ENCODE data around the gene LLGL1. TPM values are rescaled to one million over a fixed set of nuclear protein-coding genes. Genes with fewer than 3 reads are reported as not detected.

LLGL1 gene
- total RNA-seq, 1 experiment from 2014 or later: 65.0 TPM

GRCh38 chr17:18280249-18280648 lies 54.8 kb downstream of the LLGL1 start:
- Histone ChIP-seq H4K5ac (ENCODE audit: insufficient read length, low read depth, low read length) (no peak overlapping the region), H4K8ac (replicated peaks; ENCODE audit: insufficient read length, low read depth, low read length) (no peak overlapping the region), H4K91ac (ENCODE audit: insufficient read length, low read depth, low read length) (no peak overlapping the region), H3K79me2 (ENCODE audit: insufficient read depth, low read length) (no peaks in the 10 kb centered on the region), H2BK15ac (ENCODE audit: low read depth, low read length) (no peak overlapping the region), H2AFZ (ENCODE audit: low read length) (no peak overlapping the region), H3K23me2 (ENCODE audit: insufficient read length, low read depth, low read length, poor library complexity, severe bottlenecking) (no peaks in the 10 kb centered on the region), H2BK12ac (ENCODE audit: insufficient read length, low read depth, low read length) (no peak overlapping the region), H3K4ac (ENCODE audit: low read depth, low read length) (no peak overlapping the region), H2BK120ac (ENCODE audit: low read depth, low read length, poor library complexity, severe bottlenecking) (no peak overlapping the region), H3K79me1 (ENCODE audit: insufficient read depth, low read depth, low read length, poor library complexity, severe bottlenecking) (no peaks in the 10 kb centered on the region), H2BK20ac (ENCODE audit: low read depth, low read length, poor library complexity, severe bottlenecking) (no peak overlapping the region), H3K9me3 (ENCODE audit: control insufficient read depth, low read depth, low read length) (no peaks in the 10 kb centered on the region), H3K14ac (ENCODE audit: insufficient read depth, low read length) (no peak overlapping the region), H3K4me2 (ENCODE audit: insufficient read depth, insufficient read length, low read length) (no peak overlapping the region), H4K20me1 (ENCODE audit: control insufficient read depth, insufficient read depth, insufficient read length) (no peaks in the 10 kb centered on the region), H3T11ph (ENCODE audit: low read length) (no peak overlapping the region), H3K27ac (ENCODE audit: insufficient read length, low read depth, low read length) (no peak overlapping the region), H2BK5ac (ENCODE audit: insufficient read length, low read length) (no peak overlapping the region), H2AK5ac (ENCODE audit: insufficient read length, low read length) (no peak overlapping the region), H3K9ac (ENCODE audit: extremely low read depth, insufficient read length, low read length) (no peak overlapping the region), H3K23ac (ENCODE audit: insufficient read length, low read depth, low read length) (no peak overlapping the region), H3K18ac (ENCODE audit: insufficient read length, low read depth, low read length) (no peak overlapping the region), H3K27me3 (ENCODE audit: insufficient read depth, low read length) (no peaks in the 10 kb centered on the region), H3K4me1 (ENCODE audit: insufficient read depth, low read length) (no peaks in the 10 kb centered on the region), H3K56ac (ENCODE audit: insufficient read length, low read depth, low read length) (no peak overlapping the region)
- no peak overlapping the region; a peak in 1 of 7 replicates for H3K27ac Mint-ChIP-seq
- no CpG with 5 or more reads among the region's 4 CpGs for whole genome bisulfite sequencing (ENCODE audit: extremely low coverage, insufficient read length, low lambda C conversion rate)
- H3K4me3 Mint-ChIP-seq: no peak overlapping the region
- peaks cover 45 to 87% (median 82%) of the 10 kb centered on the region in 3 experiments; a peak in 6 of 7 replicates for H3K36me3 Mint-ChIP-seq (ENCODE audit: insufficient read depth in 1 of 3, low read depth in 3 of 3)
- no peak for TF ChIP-seq CTCF (conservative IDR thresholded peaks at IDR 0.05)
- no peaks in the 10 kb centered on the region for H3K27me3 Mint-ChIP-seq (ENCODE audit: low read depth)
- no peaks in the 10 kb centered on the region for H3K9me3 Mint-ChIP-seq
- DNase-seq: no peak
- no peaks in the 10 kb centered on the region for H3K4me1 Mint-ChIP-seq

All from H9 (cell line).